HG03103 (cell line): ENCODE data around the gene DNASE1L2.

Experiments
- ATAC-seq: cut with Tn5 transposase; IDR thresholded peaks from one replicate; pipeline ENCODE4 v1.9.1; 2021; ENCODE audit warnings: low read depth; ENCODE audit not compliant: unreplicated experiment

DNASE1L2 gene

DNA sequence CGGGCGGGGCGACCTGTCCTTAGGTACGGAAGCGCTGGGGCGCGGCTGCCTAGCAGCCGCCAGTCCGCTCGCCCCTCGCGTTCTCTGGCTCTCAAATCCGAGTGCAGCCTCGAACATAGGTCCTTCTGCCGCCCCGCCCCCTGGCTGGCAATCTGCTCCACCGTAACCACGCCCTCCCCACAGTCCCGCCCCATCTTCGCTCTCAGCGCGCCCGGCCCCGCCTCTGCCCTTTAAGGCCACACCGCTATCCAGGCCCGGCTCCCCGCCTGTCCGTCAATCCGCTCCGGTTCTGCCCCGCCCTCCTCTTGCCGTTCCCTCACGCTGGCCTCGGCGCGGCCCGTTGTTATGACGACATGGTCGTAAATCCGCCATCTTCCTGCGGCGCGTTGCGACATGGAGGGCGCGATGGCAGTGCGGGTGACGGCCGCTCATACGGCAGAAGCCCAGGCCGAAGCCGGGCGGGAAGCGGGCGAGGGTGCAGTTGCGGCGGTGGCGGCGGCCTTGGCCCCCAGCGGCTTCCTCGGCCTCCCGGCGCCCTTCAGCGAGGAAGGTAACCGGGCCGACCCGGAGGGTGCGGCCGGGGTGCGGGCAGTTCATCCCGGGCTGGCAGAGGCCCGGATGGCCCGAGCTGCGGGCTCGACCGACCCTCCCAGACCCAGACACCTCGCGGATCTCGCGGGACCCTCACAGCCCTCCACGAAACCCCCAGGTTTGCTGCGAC is 12.9 kb upstream of the DNASE1L2 start, which contains the start of gene E4F1:
Gene E4F1 (plus strand): TSS at position 371 of the 721 bp plus-strand sequence. CDS start 23 bp downstream, at position 394.
- peak; percentile 90 for ATAC-seq

- peak; percentile 16 for ATAC-seq
Measured at GRCh38 chr16:2223942-2224486, 12.2 kb upstream of the DNASE1L2 start.

- ATAC-seq = no peak
Measured at GRCh38 chr16:2226245-2226793, 9.9 kb upstream of the DNASE1L2 start.

DNA sequence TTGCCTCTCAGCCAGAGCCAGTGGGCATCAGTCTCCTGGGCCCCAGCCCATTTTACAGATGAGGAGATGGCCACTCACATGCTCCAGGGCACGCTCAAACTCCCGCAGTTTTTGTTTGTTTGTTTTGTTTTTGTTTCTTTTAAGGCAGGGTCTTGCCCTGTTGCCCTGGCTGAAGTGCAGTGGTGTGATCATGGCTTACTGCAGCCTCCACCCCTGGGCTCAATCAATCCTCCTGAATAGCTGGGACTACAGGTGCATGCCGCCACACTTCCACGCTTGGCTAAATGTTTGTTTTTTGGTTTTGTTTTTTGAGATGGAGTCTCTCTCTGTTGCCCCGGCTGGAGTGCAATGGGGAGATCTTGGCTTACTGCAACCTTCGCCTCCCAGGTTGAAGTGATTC is 9.3 kb upstream of the DNASE1L2 start:
- no peak for ATAC-seq

- ATAC-seq = no peak
Measured at GRCh38 chr16:2228161-2228824, 8.0 kb upstream of the DNASE1L2 start.

- ATAC-seq = no peak
Measured at GRCh38 chr16:2229091-2229490, 7.2 kb upstream of the DNASE1L2 start.

DNA sequence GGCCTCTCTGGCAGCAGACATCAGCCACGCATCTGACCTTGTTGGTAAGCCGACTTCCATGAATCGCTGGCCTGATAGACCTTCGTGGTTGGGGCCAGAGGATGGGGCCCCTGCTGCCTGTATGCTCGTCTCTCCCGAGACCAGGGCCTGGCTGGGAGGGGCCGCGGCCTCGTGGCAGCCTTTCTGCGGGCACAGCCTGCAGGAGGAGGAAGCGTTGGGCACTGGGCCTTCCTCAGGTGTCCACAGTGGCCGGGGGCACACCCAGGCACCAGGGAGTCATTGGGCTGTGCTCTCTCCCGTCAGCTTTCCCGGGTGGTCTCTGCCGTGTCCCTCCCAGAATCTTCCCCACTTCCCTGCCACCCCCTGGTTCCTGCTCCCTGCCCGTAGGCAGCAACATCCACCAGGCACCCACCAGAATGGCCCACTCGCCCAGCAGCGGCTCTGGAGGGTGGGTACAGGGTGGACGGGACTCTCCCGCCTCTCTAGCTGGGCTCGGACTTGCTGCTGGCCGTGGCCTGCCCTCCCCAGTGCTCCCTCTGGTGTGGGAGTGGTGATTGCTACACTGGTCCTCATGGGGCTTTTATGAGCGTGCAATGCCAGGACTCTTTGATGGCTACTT is 6.5 kb upstream of the DNASE1L2 start:
- no peak for ATAC-seq

DNA sequence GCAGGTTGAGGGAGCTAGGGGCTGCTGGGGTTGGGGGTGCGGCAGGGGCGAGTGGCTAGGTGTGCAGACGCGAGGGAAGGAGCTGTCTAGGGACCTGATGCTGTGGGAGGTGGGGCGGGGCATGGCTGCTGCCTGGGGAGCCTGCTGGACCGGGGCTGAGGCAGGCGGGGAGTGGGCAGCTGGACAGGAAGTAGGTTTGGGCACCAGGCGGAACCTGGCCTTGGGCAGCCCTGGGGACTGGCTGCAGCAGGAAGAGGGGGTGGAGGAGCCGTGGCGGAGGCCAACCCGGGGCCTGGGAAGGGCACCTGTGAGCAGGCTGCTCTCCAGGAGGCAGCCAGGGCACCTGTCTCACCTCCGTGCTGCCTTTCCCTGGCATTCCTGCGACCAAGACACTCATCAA is 5.9 kb upstream of the DNASE1L2 start:
- ATAC-seq = no peak

GRCh38 chr16:2231016-2231931 is 5.0 kb upstream of the DNASE1L2 start:
- no peak for ATAC-seq

DNA sequence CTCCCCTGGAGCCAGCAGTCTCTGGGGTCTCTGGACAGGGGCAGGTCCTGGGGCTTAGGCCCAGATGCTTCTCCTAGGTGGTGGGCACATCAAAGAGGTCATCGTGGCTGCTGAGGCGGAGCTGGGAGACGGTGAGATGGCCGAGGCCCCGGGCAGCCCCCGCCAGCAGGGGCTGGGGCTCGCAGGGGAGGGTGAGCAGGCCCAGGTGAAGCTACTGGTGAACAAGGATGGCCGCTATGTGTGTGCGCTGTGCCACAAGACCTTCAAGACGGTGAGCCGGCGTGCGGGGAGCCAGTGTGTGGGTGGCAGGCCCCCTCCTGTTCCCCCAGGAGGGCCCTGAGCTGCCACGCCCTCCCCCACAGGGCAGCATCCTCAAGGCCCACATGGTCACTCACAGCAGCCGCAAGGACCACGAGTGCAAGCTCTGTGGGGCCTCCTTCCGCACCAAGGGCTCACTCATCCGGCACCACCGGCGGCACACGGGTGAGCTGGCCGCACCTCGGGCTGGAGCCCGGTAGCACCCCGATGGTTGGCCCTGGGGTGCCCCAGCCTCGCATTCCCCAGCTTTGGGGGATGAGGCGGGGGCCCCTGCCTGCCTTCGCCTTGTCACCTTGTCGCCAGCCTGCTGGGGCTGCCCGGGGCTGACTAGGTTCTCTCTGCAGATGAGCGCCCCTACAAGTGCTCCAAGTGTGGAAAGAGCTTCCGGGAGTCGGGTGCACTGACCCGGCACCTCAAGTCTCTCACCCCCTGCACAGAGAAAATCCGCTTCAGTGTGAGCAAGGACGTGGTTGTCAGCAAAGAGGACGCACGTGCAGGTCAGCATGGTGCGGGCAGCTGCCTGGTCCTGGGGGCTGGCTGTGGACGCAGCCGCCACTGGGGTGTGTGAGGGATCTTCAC is 3.9 kb upstream of the DNASE1L2 start:
- no peak for ATAC-seq

- no peak for ATAC-seq
Measured at GRCh38 chr16:2233046-2233775, 3.0 kb upstream of the DNASE1L2 start.

- no peak for ATAC-seq
Measured at GRCh38 chr16:2233872-2234812, 2.1 kb upstream of the DNASE1L2 start.

- no peak for ATAC-seq
Measured at GRCh38 chr16:2234813-2235170, 1.5 kb upstream of the DNASE1L2 start.

DNA sequence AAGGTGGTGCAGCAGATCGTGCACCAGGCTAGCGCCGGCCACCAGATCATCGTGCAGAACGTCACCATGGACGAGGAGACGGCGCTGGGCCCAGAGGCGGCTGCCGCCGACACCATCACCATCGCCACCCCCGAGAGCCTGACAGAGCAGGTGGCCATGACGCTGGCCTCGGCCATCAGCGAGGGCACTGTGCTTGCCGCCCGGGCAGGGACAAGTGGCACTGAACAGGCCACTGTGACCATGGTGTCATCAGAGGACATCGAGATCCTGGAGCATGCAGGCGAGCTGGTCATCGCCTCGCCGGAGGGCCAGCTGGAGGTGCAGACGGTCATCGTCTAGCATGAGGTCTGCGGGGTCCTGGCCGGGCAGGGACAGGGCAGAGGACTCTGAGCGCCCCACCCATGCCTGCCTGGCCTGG is 1.0 kb upstream of the DNASE1L2 start:
- ATAC-seq = no peak

DNA sequence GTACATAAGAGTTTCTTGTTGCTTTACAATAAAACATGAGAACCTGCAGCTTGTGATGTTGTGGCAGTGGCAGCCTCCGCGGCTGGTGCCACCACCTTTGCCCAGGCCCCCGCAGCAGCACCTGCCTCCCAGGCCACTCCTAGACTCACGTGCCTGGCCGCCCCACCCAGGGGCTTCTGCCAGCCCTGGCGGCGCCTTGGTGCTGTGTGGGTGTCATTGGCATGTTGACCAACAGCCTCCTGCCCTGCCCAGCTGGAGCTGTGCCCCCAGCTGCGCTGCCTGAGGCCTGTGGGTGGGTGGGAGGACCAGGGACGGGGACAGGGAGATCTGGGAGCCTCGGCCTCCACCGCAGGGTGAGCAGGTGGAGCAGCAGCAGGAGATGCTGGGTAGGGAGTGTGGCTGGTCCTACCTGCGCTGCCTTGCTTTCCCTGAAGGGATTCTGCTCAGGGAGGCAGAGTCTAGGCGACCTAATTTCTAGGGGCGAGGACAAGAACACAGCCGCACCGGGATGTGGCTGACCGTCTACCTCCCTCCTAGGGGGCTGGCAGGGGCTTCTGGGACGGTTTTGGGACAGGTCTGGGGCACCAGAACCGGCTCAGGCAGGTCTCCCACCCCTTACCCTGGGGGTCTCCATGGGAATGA is 428 bp upstream of the DNASE1L2 start:
- no peak for ATAC-seq

GRCh38 chr16:2237102-2237482 is 848 bp downstream of the DNASE1L2 start:
- no peak for ATAC-seq
